Neural cell (in vitro differentiated cells): ENCODE measurements around the gene ACTL9. TPM values are rescaled to one million over a fixed set of nuclear protein-coding genes. Genes with fewer than 3 reads are reported as not detected.

ENCODE experiments used
- H2AFZ ChIP-seq: fragments of 200-600, 300-800 bp; sonication (generic), shearing (Covaris generic); 2 replicates; pipeline ENCODE4 v1.6.0; 2014; ENCODE audit warnings: low read depth, mild to moderate bottlenecking, antibody characterized with exemption, low read length, moderate library complexity
- H3F3A ChIP-seq: fragments of 200-600 bp; shearing (Covaris generic); 2 replicates; pipeline ENCODE4 v1.6.1; 2016; ENCODE audit warnings: mild to moderate bottlenecking, moderate library complexity, mixed read lengths, antibody characterized with exemption, low read length; ENCODE audit not compliant: insufficient read depth, poor library complexity, severe bottlenecking
- H3K27ac ChIP-seq: fragments of 200-600, 300-800 bp; sonication (generic), shearing (Covaris generic); 2 replicates; pipeline ENCODE4 v1.5.1; 2014; ENCODE audit warnings: mild to moderate bottlenecking, low read length, moderate library complexity
- H3K27me3 ChIP-seq: fragments of 300-800, 200-600 bp; sonication (generic), shearing (Covaris generic); 2 replicates; pipeline ENCODE4 v1.6.0; 2014; ENCODE audit warnings: mild to moderate bottlenecking, low read depth, low read length, moderate library complexity; ENCODE audit not compliant: insufficient read depth
- H3K36me3 ChIP-seq: fragments of 300-800, 200-600 bp; sonication (generic), shearing (Covaris generic); 2 replicates; pipeline ENCODE4 v1.5.1; 2014; ENCODE audit warnings: mild to moderate bottlenecking, antibody characterized with exemption, low read length, moderate library complexity; ENCODE audit not compliant: insufficient read depth
- H3K4me2 ChIP-seq: fragments of 300-800, 200-600 bp; sonication (generic), shearing (Covaris generic); 2 replicates; pipeline ENCODE4 v1.6.0; 2014; ENCODE audit warnings: mild to moderate bottlenecking, low read length
- H3K4me3 ChIP-seq: fragments of 300-800, 200-600 bp; sonication (generic), shearing (Covaris generic); 2 replicates; pipeline ENCODE4 v1.5.1; 2014; ENCODE audit warnings: mild to moderate bottlenecking, low read length, moderate library complexity
- H3K79me2 ChIP-seq: fragments of 200-600 bp; shearing (Covaris generic); replicated peaks from 2 replicates; pipeline ENCODE4 v1.6.0; 2014; ENCODE audit warnings: mild to moderate bottlenecking, low read length, moderate library complexity; ENCODE audit not compliant: insufficient read depth
- H3K9ac ChIP-seq: fragments of 300-800, 200-600 bp; sonication (generic), shearing (Covaris generic); 2 replicates; pipeline ENCODE4 v1.6.1; 2016; ENCODE audit warnings: mild to moderate bottlenecking, low read length, mixed read lengths
- H3K9me2 ChIP-seq: fragments of 200-600 bp; shearing (Covaris generic); 2 replicates; pipeline ENCODE4 v1.6.1; 2016; ENCODE audit warnings: mild to moderate bottlenecking, low read length, mixed read lengths; ENCODE audit not compliant: insufficient read depth
- H3K9me3 ChIP-seq: fragments of 200-600, 300-800 bp; sonication (generic), shearing (Covaris generic); 2 replicates; pipeline ENCODE4 v1.6.1; 2016; ENCODE audit warnings: mild to moderate bottlenecking, mixed run types, low read length, moderate library complexity, mixed read lengths
- H4K20me1 ChIP-seq: fragments of 200-600 bp; shearing (Covaris generic); 2 replicates; pipeline ENCODE4 v1.6.1; 2016; ENCODE audit warnings: mild to moderate bottlenecking, mixed run types; ENCODE audit not compliant: insufficient read depth
- CTCF ChIP-seq: fragments of 450-650 bp; IDR thresholded peaks from 2 replicates; pipeline ENCODE4 v1.5.1; 2014; ENCODE audit warnings: antibody characterized with exemption, mild to moderate bottlenecking, moderate library complexity; ENCODE audit not compliant: poor library complexity, severe bottlenecking
- EP300 ChIP-seq: fragments of 450-650 bp; conservative IDR thresholded peaks from 2 replicates; pipeline ENCODE4 v1.6.1; 2014; ENCODE audit warnings: antibody characterized with exemption, mild to moderate bottlenecking, moderate library complexity; ENCODE audit not compliant: poor library complexity, severe bottlenecking
- EZH2 ChIP-seq: fragments of 200-600, 300-800 bp; shearing (Covaris generic), sonication (generic); IDR thresholded peaks from 2 replicates; pipeline ENCODE4 v1.6.1; 2014; ENCODE audit warnings: antibody characterized with exemption, low read length, borderline replicate concordance, mild to moderate bottlenecking; ENCODE audit not compliant: insufficient read depth, poor library complexity, severe bottlenecking
- REST ChIP-seq: IDR thresholded peaks from 2 replicates; pipeline ENCODE4 v1.6.1; 2012; ENCODE audit warnings: borderline replicate concordance
- SMC3 ChIP-seq: fragments of 450-650 bp; conservative IDR thresholded peaks from 2 replicates; pipeline ENCODE4 v1.6.1; 2014; ENCODE audit warnings: antibody characterized with exemption, mild to moderate bottlenecking, moderate library complexity; ENCODE audit not compliant: poor library complexity
- TAF1 ChIP-seq: IDR thresholded peaks from 2 replicates; pipeline ENCODE4 v1.6.1; 2012; ENCODE audit warnings: low read depth
- polyA plus RNA-seq: library from polyadenylated mRNA; depleted of rRNA; stranded (reverse); fragments of >200 nt; gene quantifications from 2 replicates; pipeline ENCODE4 v1.2.3, GENCODE V29; 2014

The ACTL9 gene
- polyA plus RNA-seq, 1 donor from 2014 or later: not detected

- TF ChIP-seq REST: no peak
- Histone ChIP-seq H3F3A (no peaks in the 10 kb centered on the region), H3K27me3 (no peaks in the 10 kb centered on the region), H3K9me3 (no peaks in the 10 kb centered on the region), H3K79me2 (no peaks in the 10 kb centered on the region), H4K20me1 (no peaks in the 10 kb centered on the region), H3K9ac (no peak overlapping the region), H3K4me2 (no peak overlapping the region), H2AFZ (no peak overlapping the region), H3K9me2 (no peaks in the 10 kb centered on the region), H3K27ac (no peak overlapping the region), H3K36me3 (no peaks in the 10 kb centered on the region), H3K4me3 (no peak overlapping the region)
These were observed 3.1 kb downstream of the ACTL9 start for GRCh38 chr19:8695501-8695900.

- H3K4me2 ChIP-seq: no peak overlapping the region
- H3K9me2 ChIP-seq: no peaks in the 10 kb centered on the region
- no peaks in the 10 kb centered on the region for H4K20me1 ChIP-seq
- no peak overlapping the region for H3K27ac ChIP-seq
- no peaks in the 10 kb centered on the region for H3K36me3 ChIP-seq
- H2AFZ ChIP-seq: no peak overlapping the region
- H3K79me2 ChIP-seq: no peaks in the 10 kb centered on the region
- H3K27me3 ChIP-seq: no peaks in the 10 kb centered on the region
- no peaks in the 10 kb centered on the region for H3F3A ChIP-seq
- TF ChIP-seq SMC3 (no peak), EZH2 (no peak), TAF1 (no peak), EP300 (no peak), REST (no peak), CTCF (no peak)
- H3K9me3 ChIP-seq: no peaks in the 10 kb centered on the region
- H3K9ac ChIP-seq: no peak overlapping the region
- H3K4me3 ChIP-seq: no peak overlapping the region
These were observed 7.6 kb downstream of the ACTL9 start for GRCh38 chr19:8690753-8691539.
